DMS53 (cell line): ENCODE measurements around the gene FAM117A.
"Not testable (repeated sequence)": the region's sequence is repeated elsewhere in the genome, so short reads cannot be mapped to it uniquely, and the experiment has no call there.

Source experiments
- DNase-seq: peaks from one replicate; lab custom pipeline; 2025; lab: John Stamatoyannopoulos, UW

Gene FAM117A

DNA sequence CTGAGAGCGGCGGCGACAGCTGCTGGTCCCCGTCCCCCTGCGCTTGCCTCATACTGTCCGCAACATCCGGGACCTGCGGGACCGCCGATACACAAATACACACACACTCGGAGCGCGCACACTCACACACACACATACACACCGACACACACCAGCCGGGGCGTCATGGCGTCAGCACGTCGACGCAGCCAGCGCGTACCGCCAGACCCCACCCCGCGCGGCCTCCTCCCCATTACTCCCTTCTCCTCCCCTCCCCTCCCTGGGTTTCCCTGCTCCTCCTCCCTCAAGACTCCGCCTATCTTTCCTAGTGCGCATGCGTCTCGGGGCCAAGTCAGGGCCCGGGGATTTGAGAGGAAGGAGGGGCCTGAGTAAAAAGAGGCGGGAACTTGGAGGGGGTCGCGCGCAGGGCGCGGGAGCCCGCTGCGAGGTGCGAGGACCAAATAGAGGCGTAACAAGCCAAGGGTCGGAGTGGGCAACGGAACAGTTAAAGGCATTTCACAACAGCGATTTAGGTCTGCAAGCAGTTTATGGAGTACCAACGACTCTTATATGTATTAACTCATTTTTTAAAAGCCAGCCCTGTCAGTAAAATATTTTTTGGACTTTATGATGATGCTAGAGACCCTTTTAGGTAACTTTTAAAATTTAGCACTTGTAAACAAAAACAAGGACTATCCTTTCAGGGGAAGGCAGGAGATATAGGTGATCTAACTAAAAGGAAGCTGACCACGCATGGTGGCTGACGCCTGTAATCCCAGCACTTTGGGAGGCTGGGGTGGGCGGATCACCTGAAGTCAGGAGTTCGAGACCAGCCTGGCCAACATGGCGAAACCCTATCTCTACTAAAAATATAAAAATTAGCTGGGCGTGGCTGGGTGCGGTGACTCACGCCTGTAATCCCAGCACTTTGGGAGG lies 85.7 kb downstream of the FAM117A start, which contains the start of gene SPOP:
Gene SPOP (minus strand): TSS at position 165 of the 915 bp plus-strand sequence. CDS start 55,287 bp downstream, outside the sequence.
- DNase-seq = peak; percentile 100

DNA sequence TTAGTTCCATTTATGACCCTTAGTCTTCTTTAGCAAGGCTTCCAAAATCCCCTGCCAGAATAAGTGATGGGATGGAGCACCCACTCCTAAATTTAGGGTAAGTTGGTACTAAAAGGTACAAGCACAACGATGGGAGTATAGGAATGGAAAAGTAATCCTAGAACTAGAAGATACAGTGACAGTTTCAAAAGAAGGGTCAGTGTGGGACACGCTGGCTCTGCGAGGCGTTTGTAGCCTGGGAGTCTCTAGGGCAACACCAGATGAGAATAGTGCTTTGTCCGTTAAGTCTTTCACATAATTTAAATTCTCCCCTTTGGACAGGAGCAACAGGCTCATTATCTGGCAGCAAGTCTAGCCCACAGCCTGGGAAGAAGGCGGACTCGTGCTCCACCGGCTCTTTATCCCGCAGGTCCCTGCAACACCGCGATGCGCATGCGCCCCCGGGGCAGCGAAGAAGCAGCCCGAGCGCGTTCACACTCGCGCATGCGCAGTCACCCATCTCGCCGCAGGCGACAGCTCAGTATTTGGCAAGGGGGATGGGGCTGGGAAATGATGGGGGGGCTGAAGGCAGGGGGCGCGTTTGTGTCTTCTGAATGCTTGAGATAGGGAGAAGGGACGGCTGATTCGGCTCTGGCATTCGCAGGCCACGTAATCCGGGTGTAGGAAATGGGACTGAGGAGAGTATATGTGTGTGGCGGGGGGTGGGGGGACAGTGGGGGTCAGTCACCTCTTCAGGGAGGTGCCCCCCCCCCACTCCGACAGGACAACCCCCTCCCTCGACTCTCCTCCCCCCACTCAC lies 86.6 kb downstream of the FAM117A start:
- DNase-seq = peak; percentile 98

DNA sequence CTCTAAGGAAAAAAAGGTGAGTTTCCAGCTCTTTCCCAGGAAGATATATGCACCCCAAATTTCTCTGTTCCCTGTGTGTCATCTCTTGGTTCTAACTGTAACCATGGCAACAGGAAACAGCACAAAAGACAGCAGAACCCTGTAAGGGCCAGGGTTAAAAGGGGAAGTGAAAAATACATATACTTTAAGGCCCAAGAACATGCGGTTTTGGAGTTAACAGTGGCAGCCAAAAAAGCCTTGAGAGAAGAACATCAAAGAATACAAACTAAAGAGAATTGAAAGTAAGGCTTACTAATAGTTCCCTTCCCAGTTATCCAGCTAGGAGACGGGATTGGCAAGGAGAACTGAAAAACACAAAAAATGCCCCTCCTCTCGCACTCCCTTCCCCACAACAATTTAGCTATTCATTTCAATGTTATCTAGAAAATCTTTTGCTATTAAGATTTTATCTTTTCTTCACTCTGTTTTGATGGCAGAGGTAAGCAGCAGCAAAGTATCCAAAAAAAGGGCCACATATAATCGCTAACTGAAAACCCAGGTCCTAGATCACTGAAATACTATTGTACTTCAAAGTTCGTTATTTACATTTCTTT lies 87.6 kb downstream of the FAM117A start:
- peak; percentile 55 for DNase-seq

DNA sequence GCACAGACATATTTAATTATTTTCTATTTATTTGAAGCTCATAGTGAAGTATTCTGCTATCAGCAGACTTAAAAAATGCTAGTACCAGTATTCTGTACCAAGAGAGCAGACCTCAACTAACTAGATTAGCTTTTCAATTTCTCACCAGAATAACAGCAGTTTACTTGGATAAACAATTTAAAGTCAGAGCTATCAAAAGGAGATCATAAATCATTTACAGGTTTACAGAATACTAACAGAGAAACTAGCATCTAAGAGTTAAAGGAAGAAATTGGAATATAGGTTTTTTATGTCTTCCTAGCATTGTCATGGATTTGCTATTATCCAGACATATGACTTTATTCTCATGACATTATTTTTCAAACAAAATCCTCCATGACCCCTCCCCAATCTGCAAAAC lies 89.4 kb downstream of the FAM117A start:
- DNase-seq = no peak

DNA sequence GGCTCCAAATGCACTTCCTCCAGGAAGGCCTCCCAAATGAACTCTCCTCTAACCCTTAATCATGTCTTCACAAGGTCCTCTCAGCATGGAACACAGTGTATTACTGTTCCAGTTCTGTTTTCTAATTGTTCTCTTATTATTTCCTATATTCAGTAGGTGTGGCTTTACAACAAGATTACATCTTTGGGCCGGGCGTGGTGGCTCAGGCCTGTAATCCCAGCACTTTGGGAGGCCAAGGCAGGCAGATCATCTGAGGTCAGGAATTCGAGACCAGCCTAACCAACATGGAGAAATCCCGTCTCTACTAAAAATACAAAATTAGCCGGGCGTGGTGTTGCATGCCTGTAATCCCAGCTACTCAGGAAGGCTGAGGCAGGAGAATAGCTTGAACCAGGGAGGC lies 90.3 kb downstream of the FAM117A start:
- not testable (repeated sequence) for DNase-seq

DNA sequence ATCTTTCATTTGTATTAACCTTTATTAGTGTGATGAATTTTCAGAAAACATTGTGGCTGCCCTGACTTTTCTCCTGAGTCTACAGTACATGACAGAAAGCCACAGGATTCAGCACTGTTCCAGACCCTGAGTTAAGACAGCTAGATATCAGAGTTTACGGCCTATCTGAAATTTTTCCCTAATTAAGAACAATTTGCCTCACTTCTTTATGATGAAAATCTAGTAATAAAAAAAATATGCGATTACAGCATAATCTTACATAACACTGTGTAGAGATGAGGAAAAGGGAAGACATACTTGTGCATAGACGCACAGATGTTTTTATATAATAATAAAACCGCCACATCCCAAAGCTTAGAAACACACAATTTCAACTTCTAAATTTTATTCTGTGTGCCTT lies 93.3 kb downstream of the FAM117A start:
- no peak for DNase-seq

DNA sequence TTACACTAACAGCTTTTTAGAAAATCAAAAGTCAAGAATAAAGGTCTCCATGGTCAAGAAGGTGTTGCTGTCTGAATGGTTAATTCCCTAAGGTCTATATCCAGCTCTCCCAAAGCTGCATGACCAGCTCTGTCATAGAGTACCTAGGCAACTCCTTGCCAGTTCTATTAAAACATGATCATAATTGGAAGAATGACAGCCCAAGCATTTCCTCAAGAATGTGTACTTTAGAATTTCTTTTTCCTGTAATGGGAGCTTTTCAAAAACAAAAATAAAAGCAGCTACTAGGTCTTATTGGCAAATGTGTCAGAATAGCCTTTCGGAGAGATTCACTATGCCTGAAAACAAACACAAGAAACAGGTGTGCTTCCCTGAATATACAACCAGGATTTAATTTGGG lies 93.9 kb downstream of the FAM117A start:
- no peak for DNase-seq

DNA sequence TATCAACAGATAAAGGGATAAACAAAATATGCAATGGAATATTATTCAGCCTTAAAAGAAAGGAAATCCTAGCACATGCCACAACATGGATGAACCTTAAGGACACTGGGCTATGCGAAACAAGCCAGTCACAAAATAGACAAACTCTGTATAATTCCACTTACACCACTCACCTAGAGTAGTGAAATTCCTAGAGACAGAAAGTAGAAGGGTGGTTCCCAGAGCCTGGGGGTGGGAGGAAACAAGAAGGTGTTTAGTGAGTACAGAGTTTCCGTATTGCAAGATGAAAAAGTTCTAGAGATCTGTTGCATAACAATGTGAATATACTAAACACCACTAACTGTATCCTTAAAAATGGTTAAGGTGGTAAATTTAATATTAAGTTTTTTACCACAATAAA lies 96.1 kb downstream of the FAM117A start:
- no peak for DNase-seq

DNA sequence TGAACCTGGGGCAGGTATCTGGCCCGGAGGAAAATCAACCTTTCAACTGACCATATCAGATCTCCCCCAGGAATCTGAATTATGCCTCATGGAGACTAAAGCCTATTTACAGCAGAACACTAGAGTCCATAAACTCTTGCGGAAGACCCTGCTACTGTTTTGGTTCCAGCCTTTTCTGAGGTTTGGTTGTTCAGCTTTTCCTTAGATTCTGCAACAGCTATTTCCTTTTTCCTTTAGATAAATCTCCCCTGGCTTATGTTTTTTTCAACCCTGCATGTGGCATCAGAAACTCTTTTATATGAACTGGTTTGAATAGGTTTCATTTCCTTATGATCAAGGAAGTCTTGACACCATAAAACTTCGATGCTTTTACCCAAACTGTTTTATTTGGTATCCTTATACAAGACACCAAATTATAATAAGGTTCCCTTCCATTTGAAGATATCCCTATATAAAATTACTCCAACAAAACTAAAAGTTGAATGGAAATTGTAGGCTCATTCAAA lies 99.2 kb downstream of the FAM117A start:
- DNase-seq = no peak
